Tracheal epithelial cell (primary cell): ENCODE data around the gene RD3L. TPM values are rescaled to one million over a fixed set of nuclear protein-coding genes. Genes with fewer than 3 reads are reported as not detected.

Experiments used
- total RNA-seq: library from RNA; depleted of rRNA; stranded (reverse); fragments of >200 nt; gene quantifications from 2 replicates; pipeline ENCODE4 v1.2.1, GENCODE V29; 2014

Gene RD3L
- total RNA-seq: not detected in 2 replicates

GRCh38 chr14:103941973-103942736, at the start of gene RD3L:
Gene RD3L (minus strand): TSS chr14:103942529. CDS start chr14:103941695, 834 bp downstream.

GRCh38 chr14:103928011-103928890, 14.1 kb downstream of the RD3L start, which contains the start of gene TDRD9:
Gene TDRD9 (plus strand): TSS chr14:103928456. CDS start chr14:103928510, 54 bp downstream.

Other genes with a start within 250 kb of the RD3L start
- 8.4 and 16.0 TPM in 2 replicates for gene XRCC3, start 227.1 kb downstream of the RD3L start, total RNA-seq
- gene ZFYVE21, start 226.7 kb downstream of the RD3L start, total RNA-seq: 77.8 and 94.8 TPM in 2 replicates
- gene PPP1R13B, start 95.0 kb downstream of the RD3L start, total RNA-seq: 5.5 and 8.0 TPM in 2 replicates
- gene TDRD9, start 14.1 kb downstream of the RD3L start, total RNA-seq: 0.72 and 1.3 TPM in 2 replicates
- under 0.01 TPM in 2 replicates for gene ASPG, start 143.2 kb upstream of the RD3L start, total RNA-seq
- gene KIF26A, start 196.1 kb upstream of the RD3L start, total RNA-seq: 0.48 and 1.3 TPM in 2 replicates